Fibroblast of lung (primary cell): ENCODE data around the gene SAMD13. TPM values are rescaled to one million over a fixed set of nuclear protein-coding genes. Genes with fewer than 3 reads are reported as not detected.

Experiments
- DNase-seq, 2 donors: peaks; one replicate each; pipeline versions ENCODE4 v3.0.0 to v3.0.0-alpha.2; 2010; ENCODE audit warnings: low read depth in 2 of 2
- H2AFZ ChIP-seq: 2 replicates; pipeline ENCODE4 v1.5.1; 2012; ENCODE audit warnings: low read length, control low read depth, inconsistent platforms
- H3K27ac ChIP-seq: 2 replicates; pipeline ENCODE4 v1.5.1; 2011; ENCODE audit warnings: low read length, control low read depth; ENCODE audit not compliant: insufficient read depth
- H3K27me3 ChIP-seq: 2 replicates; pipeline ENCODE4 v1.5.1; 2011; ENCODE audit warnings: mild to moderate bottlenecking, low read length; ENCODE audit not compliant: control insufficient read depth, insufficient read depth
- H3K36me3 ChIP-seq: 2 replicates; pipeline ENCODE4 v1.5.1; 2011; ENCODE audit warnings: low read length; ENCODE audit not compliant: control insufficient read depth, insufficient read depth
- H3K4me1 ChIP-seq: 2 replicates; pipeline ENCODE4 v1.5.1; 2011; ENCODE audit warnings: low read length; ENCODE audit not compliant: control insufficient read depth, insufficient read depth; ENCODE audit errors: extremely low read depth
- H3K4me2 ChIP-seq: 2 replicates; pipeline ENCODE4 v1.5.1; 2011; ENCODE audit warnings: low read length, control low read depth; ENCODE audit not compliant: insufficient read depth; ENCODE audit errors: extremely low read depth
- H3K4me3 ChIP-seq, 4 experiments: fragments of 200-600 bp in 1 of 4; sonication (generic) in 1 of 4; replicated peaks in 1 of 4; 2 replicates each; pipeline ENCODE4 v1.5.1; 2011 to 2016; ENCODE audit warnings: low read length in 4 of 4, low read depth in 3 of 4, mild to moderate bottlenecking in 3 of 4, control low read depth in 2 of 4, inconsistent platforms in 1 of 4, mixed read lengths in 1 of 4; ENCODE audit not compliant: insufficient read depth in 1 of 4; ENCODE audit errors: control extremely low read depth in 1 of 4
- H3K79me2 ChIP-seq: 2 replicates; pipeline ENCODE4 v1.5.1; 2012; ENCODE audit warnings: mild to moderate bottlenecking, low read length, inconsistent platforms; ENCODE audit not compliant: control insufficient read depth, insufficient read depth
- H3K9ac ChIP-seq: 2 replicates; pipeline ENCODE4 v1.5.1; 2011; ENCODE audit warnings: mild to moderate bottlenecking, low read length, control low read depth; ENCODE audit not compliant: insufficient read depth
- H3K9me3 ChIP-seq: 2 replicates; pipeline ENCODE4 v1.5.1; 2012; ENCODE audit warnings: low read depth, low read length; ENCODE audit not compliant: control insufficient read depth, insufficient read depth
- H4K20me1 ChIP-seq: 2 replicates; pipeline ENCODE4 v1.5.1; 2011; ENCODE audit warnings: low read length; ENCODE audit not compliant: control insufficient read depth, insufficient read depth; ENCODE audit errors: extremely low read depth
- CTCF ChIP-seq, 2 donors: IDR thresholded peaks in 1 of 2; conservative IDR thresholded peaks in 1 of 2; 1 replicate in 1 of 2; 2 replicates in 1 of 2; pipeline ENCODE4 v1.5.1; 2011 to 2012; ENCODE audit warnings: low read length in 2 of 2, control low read depth in 1 of 2, inconsistent platforms in 1 of 2, low read depth in 1 of 2, mild to moderate bottlenecking in 1 of 2
- EZH2 ChIP-seq: IDR thresholded peaks from 2 replicates; pipeline ENCODE4 v1.5.1; 2012; ENCODE audit warnings: low read length, control low read depth, mild to moderate bottlenecking; ENCODE audit errors: missing control alignments
- polyA plus RNA-seq, 2 donors: library from polyadenylated mRNA; depleted of rRNA in 1 of 2; stranded (reverse) in 1 of 2; unstranded in 1 of 2; fragments of >200 nt; gene quantifications; 2 replicates each; pipeline ENCODE4 v1.2.1, GENCODE V29; 2011 to 2012; ENCODE audit warnings: missing spikeins in 1 of 2
- total RNA-seq: library from RNA; depleted of rRNA; stranded (reverse); fragments of >200 nt; gene quantifications from 2 replicates; pipeline ENCODE4 v1.2.1, GENCODE V29; 2014

SAMD13 gene
- total and polyA plus RNA-seq, 2 donors (not counting 1 experiment from before 2014, with no cell fraction given): 0.44 to 2.5 TPM

- Histone ChIP-seq H3K4me2 (no peak overlapping the region), H3K79me2 (no peaks in the 10 kb centered on the region), H4K20me1 (no peaks in the 10 kb centered on the region), H3K27ac (no peak overlapping the region), H2AFZ (no peak overlapping the region), H3K27me3 (no peaks in the 10 kb centered on the region), H3K9ac (no peak overlapping the region), H3K4me3 (no peak overlapping the region), H3K4me1 (peaks cover 2% of the 10 kb centered on the region), H3K9me3 (no peaks in the 10 kb centered on the region), H3K36me3 (no peaks in the 10 kb centered on the region)
- DNase-seq: no peak
- TF ChIP-seq EZH2: no peak
- no peak for TF ChIP-seq CTCF (conservative IDR thresholded peaks at IDR 0.05 in 1 of 2, IDR thresholded peaks at IDR 0.05 in 1 of 2; ENCODE audit: low read depth in 1 of 2, low read length in 2 of 2)
Measured at GRCh38 chr1:84294751-84295150, 6.8 kb upstream of the SAMD13 start.

GRCh38 chr1:84297546-84298244, 3.8 kb upstream of the SAMD13 start:
- Histone ChIP-seq H3K36me3 (no peaks in the 10 kb centered on the region), H3K79me2 (no peaks in the 10 kb centered on the region), H3K4me1 (peaks cover 13% of the 10 kb centered on the region), H3K4me2 (peak overlapping the region; percentile 21), H4K20me1 (no peaks in the 10 kb centered on the region), H3K27ac (no peak overlapping the region), H2AFZ (peak overlapping the region; percentile 58), H3K9me3 (no peaks in the 10 kb centered on the region), H3K9ac (no peak overlapping the region), H3K27me3 (no peaks in the 10 kb centered on the region), H3K4me3 (peak overlapping the region in 3 of 4 experiments; percentile 47 to 79 (median 67))
- DNase-seq: no peak
- TF ChIP-seq EZH2: no peak
- no peak for TF ChIP-seq CTCF (conservative IDR thresholded peaks at IDR 0.05 in 1 of 2, IDR thresholded peaks at IDR 0.05 in 1 of 2; ENCODE audit: low read depth in 1 of 2, low read length in 2 of 2)

- peak overlapping the region; percentile 91 for H3K4me2 ChIP-seq
- peak overlapping the region; percentile 90 for H2AFZ ChIP-seq
- peak; percentile 34 to 56 for DNase-seq
- H3K9ac ChIP-seq: peak overlapping the region; percentile 66
- peaks cover 14% of the 10 kb centered on the region for H3K4me1 ChIP-seq
- peak overlapping the region; percentile 50 to 82 (median 73) for H3K4me3 ChIP-seq
- H3K27ac ChIP-seq: peak overlapping the region; percentile 66
- H3K27me3 ChIP-seq: no peaks in the 10 kb centered on the region
- no peak for TF ChIP-seq CTCF (conservative IDR thresholded peaks at IDR 0.05 in 1 of 2, IDR thresholded peaks at IDR 0.05 in 1 of 2; ENCODE audit: low read depth in 1 of 2, low read length in 2 of 2)
- no peak for TF ChIP-seq EZH2
- H3K9me3 ChIP-seq: no peaks in the 10 kb centered on the region
- no peaks in the 10 kb centered on the region for H3K79me2 ChIP-seq
- H4K20me1 ChIP-seq: no peaks in the 10 kb centered on the region
- no peaks in the 10 kb centered on the region for H3K36me3 ChIP-seq
Measured at GRCh38 chr1:84298328-84298683, 3.2 kb upstream of the SAMD13 start.
